ENCODE results near the gene APCDD1. TPM values are rescaled to one million over a fixed set of nuclear protein-coding genes. Genes with fewer than 3 reads are reported as not detected.

Gene APCDD1
- total RNA-seq, 1 experiment from 2014 or later, result 355 TPM

DNA sequence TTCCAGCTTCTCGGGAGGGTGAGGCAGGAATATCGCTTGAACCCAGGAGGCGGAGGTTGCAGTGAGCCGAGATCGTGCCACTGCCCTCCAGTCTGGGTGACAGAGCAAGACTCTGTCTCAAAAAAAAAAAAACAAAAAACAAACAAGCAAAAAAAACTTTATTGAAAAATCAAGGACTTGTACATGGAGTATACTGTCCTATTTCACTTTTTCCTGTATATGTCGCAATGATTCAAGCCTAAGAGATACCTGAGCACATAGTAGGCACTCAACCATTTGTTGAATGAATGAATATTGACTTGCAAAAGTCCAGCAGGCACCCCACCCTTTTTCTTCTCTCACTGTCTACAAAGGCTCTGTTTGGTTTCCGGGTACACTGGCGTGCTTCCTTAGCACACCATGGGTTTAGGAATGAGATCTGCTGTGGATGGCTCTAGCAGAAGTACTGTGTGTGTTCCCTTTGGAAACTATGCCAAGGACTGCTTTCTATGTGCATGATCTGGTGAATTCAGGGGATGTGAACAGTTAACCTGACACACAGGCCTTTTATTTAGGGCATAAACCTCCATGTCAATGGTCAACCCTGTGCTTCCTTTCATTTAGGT lies 6.1 kb downstream of the APCDD1 start:
- TF ChIP-seq, protein P1, sequence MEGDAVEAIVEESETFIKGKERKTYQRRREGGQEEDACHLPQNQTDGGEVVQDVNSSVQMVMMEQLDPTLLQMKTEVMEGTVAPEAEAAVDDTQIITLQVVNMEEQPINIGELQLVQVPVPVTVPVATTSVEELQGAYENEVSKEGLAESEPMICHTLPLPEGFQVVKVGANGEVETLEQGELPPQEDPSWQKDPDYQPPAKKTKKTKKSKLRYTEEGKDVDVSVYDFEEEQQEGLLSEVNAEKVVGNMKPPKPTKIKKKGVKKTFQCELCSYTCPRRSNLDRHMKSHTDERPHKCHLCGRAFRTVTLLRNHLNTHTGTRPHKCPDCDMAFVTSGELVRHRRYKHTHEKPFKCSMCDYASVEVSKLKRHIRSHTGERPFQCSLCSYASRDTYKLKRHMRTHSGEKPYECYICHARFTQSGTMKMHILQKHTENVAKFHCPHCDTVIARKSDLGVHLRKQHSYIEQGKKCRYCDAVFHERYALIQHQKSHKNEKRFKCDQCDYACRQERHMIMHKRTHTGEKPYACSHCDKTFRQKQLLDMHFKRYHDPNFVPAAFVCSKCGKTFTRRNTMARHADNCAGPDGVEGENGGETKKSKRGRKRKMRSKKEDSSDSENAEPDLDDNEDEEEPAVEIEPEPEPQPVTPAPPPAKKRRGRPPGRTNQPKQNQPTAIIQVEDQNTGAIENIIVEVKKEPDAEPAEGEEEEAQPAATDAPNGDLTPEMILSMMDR (conservative IDR thresholded peaks at IDR 0.05; ENCODE audit: low read depth, low read length), result no peak
- no peak for TF ChIP-seq EZH2 (IDR thresholded peaks at IDR 0.05; ENCODE audit: borderline replicate concordance, low read depth, low read length, poor library complexity, severe bottlenecking)
- CTCF ChIA-PET, result no interaction called here
- Histone ChIP-seq H3K4me3 (ENCODE audit: low read depth, low read length, poor library complexity, severe bottlenecking) (peak overlapping the region; percentile 73), H3K9me3 (ENCODE audit: low read depth, low read length, poor library complexity, severe bottlenecking) (no peaks in the 10 kb centered on the region), H3K36me3 (ENCODE audit: insufficient read depth, low read length, poor library complexity, severe bottlenecking) (peaks cover 63% of the 10 kb centered on the region), H3K4me1 (ENCODE audit: insufficient read depth, low read length, poor library complexity, severe bottlenecking) (peaks cover 63% of the 10 kb centered on the region), H3K27me3 (replicated peaks; ENCODE audit: insufficient read depth, low read depth, low read length, poor library complexity) (no peaks in the 10 kb centered on the region), H3K27ac (ENCODE audit: low read depth, low read length, poor library complexity, severe bottlenecking) (peak overlapping the region; percentile 99)
- POLR2A ChIA-PET (ENCODE audit: low non-redundant PET), result interaction anchor here (0.7 kb wide), 1 partner anchor 659 kb away, joined by 5 read pairs; no protein-coding TSS in a partner anchor
- intact Hi-C loops (cut with micrococcal nuclease; ENCODE audit: unreplicated experiment), result no loop called here
- peak; percentile 74 for DNase-seq (ENCODE audit: low spot score)
- TSS peak; percentile 32 for BruUV-seq (replicated peaks)

- ChIA-PET CTCF (interaction anchor here (0.6 kb wide), 2 partner anchors 52 to 401 kb away, joined by 4 to 6 read pairs; no protein-coding TSS in a partner anchor), POLR2A (ENCODE audit: low non-redundant PET) (interaction anchor here (0.6 to 1.0 kb wide), 6 partner anchors 60 to 1822 kb away, joined by 8 to 28 read pairs (median 10); no protein-coding TSS in a partner anchor)
- no peaks in the 10 kb centered on the region for H3K9me3 ChIP-seq (ENCODE audit: low read depth, low read length, poor library complexity, severe bottlenecking)
- DNase-seq (ENCODE audit: low spot score), result peak; percentile 95
- peaks cover 78% of the 10 kb centered on the region for H3K4me1 ChIP-seq (ENCODE audit: insufficient read depth, low read length, poor library complexity, severe bottlenecking)
- no peaks in the 10 kb centered on the region for H3K27me3 ChIP-seq (replicated peaks; ENCODE audit: insufficient read depth, low read depth, low read length, poor library complexity)
- no peak for TF ChIP-seq EZH2 (IDR thresholded peaks at IDR 0.05; ENCODE audit: borderline replicate concordance, low read depth, low read length, poor library complexity, severe bottlenecking)
- TF ChIP-seq, protein P1 (conservative IDR thresholded peaks at IDR 0.05; ENCODE audit: low read depth, low read length), result no peak
- H3K36me3 ChIP-seq (ENCODE audit: insufficient read depth, low read length, poor library complexity, severe bottlenecking), result peaks cover 55% of the 10 kb centered on the region
- BruUV-seq (replicated peaks), result no TSS peak
- intact Hi-C loops (cut with micrococcal nuclease; ENCODE audit: unreplicated experiment), result loop anchor here (1.0 kb wide), 2 partner anchors 58 to 399 kb away; no protein-coding TSS in a partner anchor
- no peak overlapping the region for H3K4me3 ChIP-seq (ENCODE audit: low read depth, low read length, poor library complexity, severe bottlenecking)
- peak overlapping the region; percentile 99 for H3K27ac ChIP-seq (ENCODE audit: low read depth, low read length, poor library complexity, severe bottlenecking)
Observed at GRCh38 chr18:10461989-10462388, 7.6 kb downstream of the APCDD1 start.

GRCh38 chr18:10462597-10462996 lies 8.2 kb downstream of the APCDD1 start:
- Histone ChIP-seq H3K9me3 (ENCODE audit: low read depth, low read length, poor library complexity, severe bottlenecking) (no peaks in the 10 kb centered on the region), H3K36me3 (ENCODE audit: insufficient read depth, low read length, poor library complexity, severe bottlenecking) (peaks cover 56% of the 10 kb centered on the region), H3K4me1 (ENCODE audit: insufficient read depth, low read length, poor library complexity, severe bottlenecking) (peaks cover 84% of the 10 kb centered on the region), H3K27me3 (replicated peaks; ENCODE audit: insufficient read depth, low read depth, low read length, poor library complexity) (no peaks in the 10 kb centered on the region), H3K4me3 (ENCODE audit: low read depth, low read length, poor library complexity, severe bottlenecking) (no peak overlapping the region), H3K27ac (ENCODE audit: low read depth, low read length, poor library complexity, severe bottlenecking) (peak overlapping the region; percentile 100)
- intact Hi-C loops (cut with micrococcal nuclease; ENCODE audit: unreplicated experiment), result loop anchor here (1.0 kb wide), 2 partner anchors 58 to 399 kb away; no protein-coding TSS in a partner anchor
- CTCF ChIA-PET, result interaction anchor here (0.6 kb wide), 2 partner anchors 51 to 402 kb away, joined by 4 to 6 read pairs; no protein-coding TSS in a partner anchor
- TF ChIP-seq EZH2 (IDR thresholded peaks at IDR 0.05; ENCODE audit: borderline replicate concordance, low read depth, low read length, poor library complexity, severe bottlenecking), result no peak
- TF ChIP-seq, protein P1 (conservative IDR thresholded peaks at IDR 0.05; ENCODE audit: low read depth, low read length), result no peak
- BruUV-seq (replicated peaks), result no TSS peak
- peak; percentile 91 for DNase-seq (ENCODE audit: low spot score)
- POLR2A ChIA-PET (ENCODE audit: low non-redundant PET), result interaction anchor here (0.6 to 1.0 kb wide), 8 partner anchors 11 to 1823 kb away, joined by 5 to 28 read pairs (median 10); no protein-coding TSS in a partner anchor
